Omental fat pad (tissue), 4 donors: Measurements from ENCODE around the gene HS6ST3. TPM values are rescaled to one million over a fixed set of nuclear protein-coding genes. Genes with fewer than 3 reads are reported as not detected.

ENCODE experiments used
- ATAC-seq: fragments of 150-250 bp; one replicate; pipeline ENCODE4 v1.9.1; 2016; ENCODE audit warnings: mild to moderate bottlenecking, moderate library complexity; ENCODE audit not compliant: low FRiP score
- DNase-seq: peaks from one replicate; pipeline ENCODE4 v3.0.0-alpha.2; 2019; ENCODE audit warnings: low spot score
- total RNA-seq, 4 donors: library from RNA; depleted of rRNA; stranded (reverse); fragments of >200 nt; gene quantifications; one replicate each; pipeline ENCODE4 v1.1.0, GENCODE V29; 2016
- TF ChIP-seq, protein P1 (sequence below), 3 donors: fragments of 450-650 bp; IDR thresholded peaks; one replicate each; pipeline ENCODE4 v1.5.1; 2016 to 2017; ENCODE audit warnings: antibody characterized with exemption in 3 of 3, mild to moderate bottlenecking in 3 of 3, moderate library complexity in 2 of 3

HS6ST3 gene
- total RNA-seq, 4 donors from 2014 or later: 0.09 to 0.32 (median 0.24) TPM; not detected in 1

DNA sequence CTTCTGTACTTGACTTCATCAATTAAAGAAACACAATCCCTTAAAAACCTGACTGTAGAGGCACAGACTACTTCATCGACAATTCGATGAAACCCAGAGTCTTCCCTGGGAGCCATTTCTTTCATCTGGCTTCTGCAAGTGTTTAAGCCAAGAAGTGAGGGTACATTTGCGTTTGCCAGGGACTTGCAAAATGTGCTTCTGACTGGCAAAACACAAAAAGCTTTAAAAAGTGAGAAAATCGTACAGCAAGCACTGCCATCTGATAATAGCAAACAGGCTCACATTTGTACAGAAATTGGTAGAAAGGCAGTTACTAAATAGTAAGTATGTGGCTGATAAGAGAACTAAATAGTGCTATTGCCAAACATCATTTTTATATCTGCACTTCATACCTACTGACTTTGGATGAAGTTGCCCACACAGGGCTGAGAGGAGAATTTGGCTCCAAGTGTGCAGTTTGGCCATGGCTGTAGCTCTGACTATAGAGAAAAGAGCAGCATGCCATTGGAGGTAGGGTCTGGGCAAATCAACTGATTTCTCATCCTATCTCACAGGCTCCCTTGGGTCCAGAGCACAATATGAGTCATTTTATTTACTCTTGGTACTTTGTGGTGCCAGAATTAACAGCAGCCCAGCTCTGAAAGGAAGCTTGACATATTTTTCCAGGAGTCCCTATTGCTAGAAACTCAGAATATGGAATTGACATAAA lies 546.2 kb downstream of the HS6ST3 start:
- no peak for ATAC-seq
- DNase-seq: no peak
- TF ChIP-seq, protein P1, sequence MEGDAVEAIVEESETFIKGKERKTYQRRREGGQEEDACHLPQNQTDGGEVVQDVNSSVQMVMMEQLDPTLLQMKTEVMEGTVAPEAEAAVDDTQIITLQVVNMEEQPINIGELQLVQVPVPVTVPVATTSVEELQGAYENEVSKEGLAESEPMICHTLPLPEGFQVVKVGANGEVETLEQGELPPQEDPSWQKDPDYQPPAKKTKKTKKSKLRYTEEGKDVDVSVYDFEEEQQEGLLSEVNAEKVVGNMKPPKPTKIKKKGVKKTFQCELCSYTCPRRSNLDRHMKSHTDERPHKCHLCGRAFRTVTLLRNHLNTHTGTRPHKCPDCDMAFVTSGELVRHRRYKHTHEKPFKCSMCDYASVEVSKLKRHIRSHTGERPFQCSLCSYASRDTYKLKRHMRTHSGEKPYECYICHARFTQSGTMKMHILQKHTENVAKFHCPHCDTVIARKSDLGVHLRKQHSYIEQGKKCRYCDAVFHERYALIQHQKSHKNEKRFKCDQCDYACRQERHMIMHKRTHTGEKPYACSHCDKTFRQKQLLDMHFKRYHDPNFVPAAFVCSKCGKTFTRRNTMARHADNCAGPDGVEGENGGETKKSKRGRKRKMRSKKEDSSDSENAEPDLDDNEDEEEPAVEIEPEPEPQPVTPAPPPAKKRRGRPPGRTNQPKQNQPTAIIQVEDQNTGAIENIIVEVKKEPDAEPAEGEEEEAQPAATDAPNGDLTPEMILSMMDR (IDR thresholded peaks at IDR 0.05): no peak

DNA sequence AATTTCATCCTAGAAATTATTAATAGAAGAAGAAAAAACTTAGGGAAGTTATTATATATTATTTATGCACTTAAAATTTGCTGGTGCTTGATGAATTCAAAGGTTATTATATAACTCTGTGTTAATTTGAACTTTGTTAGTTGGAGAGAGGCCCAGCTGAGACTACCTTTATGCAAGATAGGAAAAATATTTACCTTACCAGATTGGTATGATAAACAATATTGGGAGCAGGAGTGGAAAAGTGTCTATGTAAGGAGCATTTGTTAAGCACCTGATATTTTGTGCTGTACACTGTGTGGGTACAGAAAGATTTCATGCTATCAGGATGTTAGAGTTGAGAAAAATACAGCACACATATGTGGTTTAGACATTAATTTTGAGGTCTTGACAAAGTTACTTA lies 547.1 kb downstream of the HS6ST3 start:
- DNase-seq: no peak
- ATAC-seq: no peak
- TF ChIP-seq, protein P1 (IDR thresholded peaks at IDR 0.05): no peak

DNA sequence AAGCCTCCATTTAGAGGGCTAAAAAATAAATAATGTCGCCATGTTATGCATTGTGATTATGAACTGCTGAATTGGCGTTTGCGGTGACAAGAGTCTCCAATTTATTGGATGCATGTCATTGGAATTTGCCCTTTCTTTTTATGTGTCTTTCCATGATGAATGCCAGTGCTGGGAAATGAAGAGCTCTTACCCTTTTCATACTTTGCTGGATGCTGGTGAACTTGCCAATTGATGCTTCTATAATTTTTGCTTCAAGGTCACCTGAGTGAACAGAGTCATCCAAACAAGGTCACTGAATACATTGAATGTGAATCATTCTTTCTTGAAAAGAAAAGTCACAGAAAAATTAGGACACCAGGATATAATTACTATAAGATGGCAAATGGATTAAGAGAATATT lies 556.2 kb downstream of the HS6ST3 start:
- TF ChIP-seq, protein P1 (IDR thresholded peaks at IDR 0.05): no peak
- ATAC-seq (no peak), DNase-seq (no peak)

DNA sequence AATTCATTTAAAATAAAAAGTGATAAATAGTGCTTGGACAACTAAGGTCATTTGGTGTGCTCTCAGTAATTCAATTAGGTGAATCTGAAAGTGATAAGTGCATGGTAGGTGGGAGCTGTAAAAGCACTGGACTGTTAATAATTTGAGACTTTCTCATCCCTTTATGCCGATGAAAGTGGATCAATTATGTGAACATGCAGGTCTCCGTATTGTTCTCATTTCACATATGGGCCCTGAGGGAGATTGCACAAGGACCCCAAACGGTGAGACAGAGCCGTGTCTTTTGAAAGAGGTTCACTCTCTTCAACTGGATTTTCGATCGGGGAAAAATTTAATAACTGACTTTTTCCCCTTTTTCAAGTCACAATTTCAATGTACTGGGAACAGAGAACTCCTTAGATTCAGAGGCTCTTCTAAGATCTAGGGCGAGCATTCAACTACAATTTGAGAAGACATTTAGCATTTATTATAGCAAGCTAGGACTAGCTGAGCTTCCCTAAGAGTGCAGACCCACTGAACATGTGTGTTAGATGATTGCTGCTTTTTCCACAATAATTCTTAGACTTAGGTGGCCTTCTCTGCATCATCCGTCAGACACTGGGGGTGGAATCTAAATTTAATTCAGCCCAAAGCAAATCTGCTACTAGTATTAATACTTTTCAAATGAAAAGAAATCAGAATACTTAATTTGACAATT lies 556.8 kb downstream of the HS6ST3 start:
- TF ChIP-seq, protein P1 (IDR thresholded peaks at IDR 0.05): no peak
- ATAC-seq (no peak), DNase-seq (no peak)

DNA sequence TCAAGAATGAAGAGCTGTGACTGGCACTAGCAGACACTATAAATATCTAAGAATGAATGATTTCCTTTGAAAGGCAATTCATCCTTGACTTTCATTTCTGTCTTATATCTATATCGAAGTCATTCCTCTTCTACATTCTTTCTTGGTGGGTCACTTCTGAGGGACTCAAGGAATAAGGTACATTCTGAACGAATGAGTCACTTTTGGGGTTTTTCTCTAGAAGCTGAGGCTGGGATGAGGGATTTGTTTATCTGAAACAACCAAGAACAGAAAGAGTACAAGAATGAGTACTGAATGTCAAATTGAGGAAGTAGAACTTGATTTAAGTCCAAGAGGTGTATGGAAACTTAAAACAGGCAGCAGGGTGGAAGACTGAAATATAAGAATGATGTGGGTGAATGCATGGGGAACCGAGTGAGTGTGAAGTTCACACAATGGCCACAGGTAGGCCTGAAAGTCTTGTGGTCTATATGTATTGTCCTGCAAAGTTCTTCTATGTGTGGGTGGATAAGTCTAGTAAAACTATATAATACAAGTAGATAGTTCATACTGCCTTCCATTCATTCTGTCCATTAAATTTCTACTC lies 560.5 kb downstream of the HS6ST3 start:
- ATAC-seq: no peak
- DNase-seq: no peak

DNA sequence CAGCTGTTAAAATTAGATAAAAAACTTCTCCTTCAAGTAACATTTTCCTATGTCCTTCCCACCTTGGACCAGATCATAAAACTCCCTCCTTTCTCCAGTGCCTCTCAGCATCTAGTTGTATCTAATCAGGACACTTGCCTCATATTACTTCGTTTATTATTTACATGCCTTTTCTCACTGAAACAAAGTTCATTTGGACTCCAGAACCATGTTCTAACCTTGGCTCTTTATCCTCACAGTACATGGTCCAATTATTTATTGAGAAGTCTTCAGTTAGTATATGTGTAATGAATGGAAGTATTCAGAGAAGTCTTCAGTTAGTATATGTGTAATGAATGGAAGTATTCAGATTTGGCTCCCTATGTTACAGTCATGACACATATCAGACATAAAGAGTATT lies 561.7 kb downstream of the HS6ST3 start:
- DNase-seq (no peak), ATAC-seq (no peak)
- TF ChIP-seq, protein P1 (IDR thresholded peaks at IDR 0.05): no peak

More for the DNA sequence above, 560.5 kb downstream of the HS6ST3 start:
- TF ChIP-seq, protein P1 (IDR thresholded peaks at IDR 0.05): no peak
